CD4-positive, alpha-beta T cell treated with Interferon gamma for 1 hour (primary cell): ENCODE data around the gene SPOCD1.

ENCODE experiments used
- DNase-seq: peaks from one replicate; pipeline ENCODE4 v3.0.0-alpha.2; 2020

SPOCD1 gene

GRCh38 chr1:31753707-31754349 lies 62.0 kb downstream of the SPOCD1 start:
- DNase-seq, result no peak

- no peak for DNase-seq
These were observed 62.8 kb downstream of the SPOCD1 start for GRCh38 chr1:31752952-31753475.

GRCh38 chr1:31752258-31752657 lies 63.6 kb downstream of the SPOCD1 start:
- DNase-seq, result no peak

DNA sequence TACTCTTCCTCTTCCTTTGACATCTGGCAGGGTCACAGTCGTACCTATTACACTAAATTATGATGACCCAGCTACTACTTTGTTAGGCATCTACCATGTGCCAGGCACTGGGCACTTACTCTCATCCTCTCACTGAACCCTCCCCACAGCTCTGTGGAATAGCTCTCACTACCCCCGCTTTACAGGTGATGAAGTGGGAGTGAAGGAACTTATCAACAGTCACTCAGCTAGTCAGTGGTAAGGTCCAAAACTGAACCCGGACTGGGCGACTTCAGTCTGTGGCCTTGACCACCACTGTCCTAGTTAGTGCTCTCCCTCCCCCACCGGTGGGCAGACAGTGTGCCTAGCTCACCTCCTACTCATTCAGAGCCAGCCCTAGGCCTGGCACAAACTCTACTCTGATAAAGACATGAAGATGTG lies 64.0 kb downstream of the SPOCD1 start:
- no peak for DNase-seq

DNA sequence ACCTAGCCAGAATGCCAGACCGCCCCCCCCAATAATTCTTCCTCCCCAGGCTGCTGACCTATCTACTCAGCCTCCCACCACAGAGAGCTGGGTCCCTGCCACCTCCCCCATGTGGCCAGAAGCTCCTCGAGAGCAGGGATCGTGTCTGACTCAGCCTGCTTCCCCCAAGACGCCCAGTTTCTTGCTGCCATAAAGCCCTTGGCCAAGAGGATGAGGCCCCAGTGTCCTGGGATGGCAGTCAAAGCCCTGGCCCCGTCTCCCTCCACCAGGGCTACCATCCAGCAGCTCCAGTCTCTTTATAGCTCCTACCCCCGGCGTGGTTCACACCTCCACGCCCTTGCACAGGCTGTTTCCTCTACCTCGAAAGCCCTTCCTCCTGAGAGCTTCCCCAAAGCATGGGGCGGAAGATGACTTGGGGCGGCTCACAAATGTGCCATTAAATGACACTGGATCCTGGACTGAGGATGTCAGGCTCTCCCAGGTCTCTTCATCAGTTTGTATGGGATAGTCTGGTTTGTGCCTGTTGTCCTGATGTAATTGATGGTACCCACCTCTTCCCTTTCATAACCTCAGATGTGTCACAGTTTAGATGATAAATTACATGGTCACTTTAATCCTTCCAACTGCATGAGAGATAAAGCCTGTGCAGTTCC lies 64.8 kb downstream of the SPOCD1 start:
- DNase-seq, result peak; percentile 46

GRCh38 chr1:31749785-31750735 lies 65.8 kb downstream of the SPOCD1 start:
- DNase-seq, result no peak

GRCh38 chr1:31748365-31748764 lies 67.5 kb downstream of the SPOCD1 start:
- no peak for DNase-seq

- no peak for DNase-seq
These were observed 68.5 kb downstream of the SPOCD1 start for GRCh38 chr1:31747304-31747703.

DNA sequence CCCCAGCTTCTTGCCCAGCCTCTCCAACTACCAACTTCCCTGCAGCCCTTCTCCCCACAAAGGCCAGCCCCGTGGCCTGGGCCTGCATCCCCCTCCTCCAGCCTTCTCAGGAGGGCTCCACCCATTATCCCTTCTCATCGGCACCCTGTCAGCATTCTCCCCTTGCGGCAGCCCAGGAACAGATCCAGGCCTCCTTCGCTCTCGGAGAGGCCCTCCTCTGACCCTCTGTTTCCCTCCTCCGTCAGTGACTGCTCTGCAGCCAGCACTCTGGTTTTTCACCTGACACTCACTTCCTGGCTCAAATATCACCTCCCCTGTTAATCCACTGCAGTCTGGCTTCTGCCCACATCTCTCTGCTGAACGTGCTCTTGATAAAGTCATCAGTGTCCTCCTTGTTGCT lies 69.1 kb downstream of the SPOCD1 start:
- DNase-seq, result no peak

- no peak for DNase-seq
These were observed 69.7 kb downstream of the SPOCD1 start for GRCh38 chr1:31745946-31746670.

- peak; percentile 41 for DNase-seq
These were observed 70.5 kb downstream of the SPOCD1 start for GRCh38 chr1:31745096-31745945.

DNA sequence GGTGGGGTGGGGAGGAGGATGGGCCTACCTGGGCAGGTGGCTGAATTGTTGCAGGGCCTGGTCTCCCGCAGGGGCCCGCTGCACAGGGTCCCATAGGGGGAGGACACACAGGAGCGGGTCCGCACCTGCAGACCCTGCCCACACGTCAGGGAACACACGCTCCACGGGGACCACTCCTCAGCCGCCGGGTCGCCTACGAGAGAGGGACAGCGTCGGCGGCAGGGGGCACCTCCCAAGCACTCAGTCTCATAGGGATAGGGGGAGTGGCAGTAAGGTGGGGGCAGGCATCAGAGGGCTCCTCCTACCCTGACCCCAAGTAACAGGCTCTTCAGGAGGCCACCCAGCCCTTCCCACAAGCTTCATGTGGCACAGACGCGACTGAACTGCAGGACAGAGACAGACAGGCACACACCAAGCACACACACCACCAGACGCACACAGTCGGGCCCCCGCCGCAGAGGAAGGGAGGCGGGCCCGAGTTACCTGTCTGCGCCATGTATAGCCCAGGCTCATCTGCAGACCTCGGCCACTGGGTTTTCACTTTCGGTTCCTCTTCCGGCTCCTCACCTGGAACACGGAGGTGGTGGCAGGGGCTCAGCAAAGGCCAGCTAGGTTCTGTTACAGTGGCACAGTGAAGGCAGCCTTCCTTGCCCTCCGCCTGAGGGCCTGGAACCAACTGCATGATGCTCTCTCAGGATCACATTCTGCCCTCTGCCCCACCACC lies 71.5 kb downstream of the SPOCD1 start:
- peak; percentile 40 for DNase-seq

GRCh38 chr1:31742462-31743212 lies 73.2 kb downstream of the SPOCD1 start:
- no peak for DNase-seq
